ENCODE measurements around the gene STARD7. TPM values are rescaled to one million over a fixed set of nuclear protein-coding genes. Genes with fewer than 3 reads are reported as not detected.

The STARD7 gene
- total and polyA plus RNA-seq, 9 of the 15 experiments (the other 6 are each of a cell fraction or from before 2014, with no cell fraction given), result 90.9 to 196 (median 145) TPM

DNA sequence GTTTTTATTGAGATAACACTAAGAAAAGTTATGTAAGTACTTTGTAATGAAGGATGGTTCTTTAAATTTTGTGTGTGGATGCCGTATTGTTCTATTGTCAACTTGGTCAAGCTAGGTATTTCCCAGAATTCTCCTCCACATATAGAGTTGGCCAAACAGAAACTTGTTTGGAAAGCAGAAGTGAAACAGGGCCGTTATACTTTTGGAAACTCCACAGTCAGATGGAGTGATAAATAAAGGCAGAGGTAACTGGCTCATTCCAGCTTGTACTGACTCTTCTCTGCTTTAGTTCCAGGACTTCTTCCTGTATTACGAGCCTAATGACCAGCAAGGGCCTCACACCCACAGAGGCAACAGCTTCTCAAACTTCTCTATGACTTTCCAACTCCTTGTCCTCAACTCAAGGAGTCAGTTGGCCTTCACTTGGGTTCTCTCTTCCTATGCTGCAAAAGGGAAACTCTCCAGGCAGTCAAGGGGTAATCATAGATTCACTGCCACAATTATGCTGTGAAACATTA is 16.4 kb upstream of the STARD7 start (continued):
- TF ChIP-seq BMI1 (IDR thresholded peaks at IDR 0.05; ENCODE audit: low read length) (no peak), TSC22D4 (tag; IDR thresholded peaks at IDR 0.05) (no peak), SMARCA5 (IDR thresholded peaks at IDR 0.05) (no peak), ZNF184 (CRISPR knock-in tag; IDR thresholded peaks at IDR 0.05) (no peak), NCOR1 (IDR thresholded peaks at IDR 0.05) (no peak), MYC (IDR thresholded peaks at IDR 0.05; ENCODE audit: low read depth, low read length) (no peak), MYC (CRISPR knock-in tag; IDR thresholded peaks at IDR 0.05; ENCODE audit: borderline replicate concordance, low read depth) (no peak), MCM5 (IDR thresholded peaks at IDR 0.05; ENCODE audit: low read depth) (no peak), KAT2B (IDR thresholded peaks at IDR 0.05; ENCODE audit: low read depth, low read length) (no peak), RUNX1 (IDR thresholded peaks at IDR 0.05; ENCODE audit: low read depth) (no peak), GATA2 (CRISPR knock-in tag; IDR thresholded peaks at IDR 0.05) (peak; percentile 94), TBP (optimal IDR thresholded peaks at IDR 0.05; ENCODE audit: low read depth, low read length) (no peak), YY1 (IDR thresholded peaks at IDR 0.05; ENCODE audit: borderline replicate concordance in 1 of 3, control insufficient read depth in 1 of 3, extremely low read depth in 1 of 3, insufficient read depth in 3 of 3, insufficient read length in 1 of 3, insufficient replicate concordance in 2 of 3, low read depth in 1 of 3, low read length in 2 of 3) (no peak), LARP7 (IDR thresholded peaks at IDR 0.05) (no peak), NELFE (IDR thresholded peaks at IDR 0.05; ENCODE audit: insufficient read depth, insufficient read length) (no peak), PRMT5 (CRISPR knock-in tag; IDR thresholded peaks at IDR 0.05) (no peak), HCFC1 (IDR thresholded peaks at IDR 0.05; ENCODE audit: low read depth, low read length) (no peak), TARDBP (IDR thresholded peaks at IDR 0.05) (no peak), GABPB1 (CRISPR knock-in tag; IDR thresholded peaks at IDR 0.05) (no peak), ZKSCAN8 (CRISPR knock-in tag; IDR thresholded peaks at IDR 0.05) (no peak), RBM25 (IDR thresholded peaks at IDR 0.05; ENCODE audit: low read depth, low read length, severe bottlenecking) (no peak), SUPT5H (IDR thresholded peaks at IDR 0.05) (no peak), POLR2B (IDR thresholded peaks at IDR 0.05; ENCODE audit: low read depth, partially characterized antibody) (no peak), NCOA4 (IDR thresholded peaks at IDR 0.05; ENCODE audit: partially characterized antibody) (no peak), EP400 (IDR thresholded peaks at IDR 0.05) (peak; percentile 73), ZNF175 (CRISPR knock-in tag; IDR thresholded peaks at IDR 0.05; ENCODE audit: low read depth) (peak; percentile 95)
- TF ChIP-seq, protein P1, sequence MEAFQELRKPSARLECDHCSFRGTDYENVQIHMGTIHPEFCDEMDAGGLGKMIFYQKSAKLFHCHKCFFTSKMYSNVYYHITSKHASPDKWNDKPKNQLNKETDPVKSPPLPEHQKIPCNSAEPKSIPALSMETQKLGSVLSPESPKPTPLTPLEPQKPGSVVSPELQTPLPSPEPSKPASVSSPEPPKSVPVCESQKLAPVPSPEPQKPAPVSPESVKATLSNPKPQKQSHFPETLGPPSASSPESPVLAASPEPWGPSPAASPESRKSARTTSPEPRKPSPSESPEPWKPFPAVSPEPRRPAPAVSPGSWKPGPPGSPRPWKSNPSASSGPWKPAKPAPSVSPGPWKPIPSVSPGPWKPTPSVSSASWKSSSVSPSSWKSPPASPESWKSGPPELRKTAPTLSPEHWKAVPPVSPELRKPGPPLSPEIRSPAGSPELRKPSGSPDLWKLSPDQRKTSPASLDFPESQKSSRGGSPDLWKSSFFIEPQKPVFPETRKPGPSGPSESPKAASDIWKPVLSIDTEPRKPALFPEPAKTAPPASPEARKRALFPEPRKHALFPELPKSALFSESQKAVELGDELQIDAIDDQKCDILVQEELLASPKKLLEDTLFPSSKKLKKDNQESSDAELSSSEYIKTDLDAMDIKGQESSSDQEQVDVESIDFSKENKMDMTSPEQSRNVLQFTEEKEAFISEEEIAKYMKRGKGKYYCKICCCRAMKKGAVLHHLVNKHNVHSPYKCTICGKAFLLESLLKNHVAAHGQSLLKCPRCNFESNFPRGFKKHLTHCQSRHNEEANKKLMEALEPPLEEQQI (IDR thresholded peaks at IDR 0.05), result no peak
- TF ChIP-seq, protein P2, sequence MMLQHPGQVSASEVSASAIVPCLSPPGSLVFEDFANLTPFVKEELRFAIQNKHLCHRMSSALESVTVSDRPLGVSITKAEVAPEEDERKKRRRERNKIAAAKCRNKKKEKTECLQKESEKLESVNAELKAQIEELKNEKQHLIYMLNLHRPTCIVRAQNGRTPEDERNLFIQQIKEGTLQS (IDR thresholded peaks at IDR 0.05), result no peak
- TF ChIP-seq, protein P2 (CRISPR knock-in tag; conservative IDR thresholded peaks at IDR 0.05), result no peak

All from K562 (cell line).